Measurements from ENCODE around the gene TUBA1C.

Gene TUBA1C

DNA sequence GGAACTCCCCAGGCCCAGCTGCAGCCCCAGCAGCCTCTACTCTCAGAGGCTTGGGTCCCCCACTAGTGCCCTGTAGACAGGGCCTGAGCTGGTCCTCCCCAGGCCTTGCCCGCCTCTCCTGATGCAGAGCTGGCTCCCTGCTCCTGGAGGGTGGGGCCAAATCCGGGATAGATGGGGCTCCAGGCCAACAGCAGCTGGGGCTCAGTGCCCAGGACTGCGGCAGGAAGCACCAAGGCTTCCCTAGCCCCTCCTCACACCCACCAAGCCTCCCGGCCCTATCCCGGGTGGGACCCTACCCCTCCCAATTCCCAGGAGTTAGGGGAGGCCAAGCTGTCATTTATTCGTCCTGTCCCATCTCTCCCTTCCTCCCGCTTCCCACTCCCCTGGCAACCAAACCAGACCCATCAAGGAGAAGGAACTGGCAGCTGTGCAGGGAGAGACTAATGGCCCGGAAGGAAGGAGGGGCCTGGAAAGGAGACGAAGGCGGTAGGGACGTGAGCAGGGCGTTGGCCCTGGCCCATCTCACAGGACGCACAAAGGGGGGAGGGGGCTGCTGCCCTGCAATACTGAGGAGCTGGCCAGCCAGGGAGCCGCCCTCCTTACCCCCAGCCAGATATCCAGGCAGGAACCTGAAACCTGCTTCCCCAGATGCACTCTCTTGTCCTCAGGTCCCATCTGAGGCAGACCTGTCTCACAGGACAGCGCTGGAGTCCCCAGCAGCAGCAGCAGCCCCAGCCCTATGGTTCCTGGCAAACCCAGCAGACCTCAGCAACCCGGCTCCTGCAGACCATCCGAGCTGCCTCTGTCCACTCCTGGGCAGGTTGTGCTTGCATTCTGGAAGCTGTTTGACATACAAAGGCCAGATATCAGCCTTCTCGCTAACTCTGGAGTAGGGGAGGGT is 28.4 kb downstream of the TUBA1C start (continued):
- peak; percentile 75 for TF ChIP-seq SP2 (tag by site-specific recombination; IDR thresholded peaks at IDR 0.05)
- TF ChIP-seq ZFHX2 (tag by site-specific recombination; conservative IDR thresholded peaks at IDR 0.05): 0 out of 2 replicates have a peak, but pooled peaks have one; percentile 32
- TF ChIP-seq ZNF2 (tag by site-specific recombination; IDR thresholded peaks at IDR 0.05): peak; percentile 82; the same call in 1 of the 2 replicates
- TF ChIP-seq KLF1 (tag by site-specific recombination; IDR thresholded peaks at IDR 0.05): peak; percentile 83
- TF ChIP-seq, protein P1, sequence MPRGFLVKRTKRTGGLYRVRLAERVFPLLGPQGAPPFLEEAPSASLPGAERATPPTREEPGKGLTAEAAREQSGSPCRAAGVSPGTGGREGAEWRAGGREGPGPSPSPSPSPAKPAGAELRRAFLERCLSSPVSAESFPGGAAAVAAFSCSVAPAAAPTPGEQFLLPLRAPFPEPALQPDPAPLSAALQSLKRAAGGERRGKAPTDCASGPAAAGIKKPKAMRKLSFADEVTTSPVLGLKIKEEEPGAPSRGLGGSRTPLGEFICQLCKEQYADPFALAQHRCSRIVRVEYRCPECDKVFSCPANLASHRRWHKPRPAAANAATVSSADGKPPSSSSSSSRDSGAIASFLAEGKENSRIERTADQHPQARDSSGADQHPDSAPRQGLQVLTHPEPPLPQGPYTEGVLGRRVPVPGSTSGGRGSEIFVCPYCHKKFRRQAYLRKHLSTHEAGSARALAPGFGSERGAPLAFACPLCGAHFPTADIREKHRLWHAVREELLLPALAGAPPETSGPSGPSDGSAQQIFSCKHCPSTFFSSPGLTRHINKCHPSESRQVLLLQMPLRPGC (tag by site-specific recombination; IDR thresholded peaks at IDR 0.05): no peak
- no peak for TF ChIP-seq ZNF549 (tag by site-specific recombination; IDR thresholded peaks at IDR 0.05)
- TF ChIP-seq ZNF211 (tag by site-specific recombination; IDR thresholded peaks at IDR 0.05; ENCODE audit: low read depth): no peak
- TF ChIP-seq ZNF121 (tag by site-specific recombination; IDR thresholded peaks at IDR 0.05): no peak
- no peak for TF ChIP-seq HOXC10 (CRISPR knock-in tag; IDR thresholded peaks at IDR 0.05)
- TF ChIP-seq, protein P2, sequence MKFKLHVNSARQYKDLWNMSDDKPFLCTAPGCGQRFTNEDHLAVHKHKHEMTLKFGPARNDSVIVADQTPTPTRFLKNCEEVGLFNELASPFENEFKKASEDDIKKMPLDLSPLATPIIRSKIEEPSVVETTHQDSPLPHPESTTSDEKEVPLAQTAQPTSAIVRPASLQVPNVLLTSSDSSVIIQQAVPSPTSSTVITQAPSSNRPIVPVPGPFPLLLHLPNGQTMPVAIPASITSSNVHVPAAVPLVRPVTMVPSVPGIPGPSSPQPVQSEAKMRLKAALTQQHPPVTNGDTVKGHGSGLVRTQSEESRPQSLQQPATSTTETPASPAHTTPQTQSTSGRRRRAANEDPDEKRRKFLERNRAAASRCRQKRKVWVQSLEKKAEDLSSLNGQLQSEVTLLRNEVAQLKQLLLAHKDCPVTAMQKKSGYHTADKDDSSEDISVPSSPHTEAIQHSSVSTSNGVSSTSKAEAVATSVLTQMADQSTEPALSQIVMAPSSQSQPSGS (tag by site-specific recombination; IDR thresholded peaks at IDR 0.05; ENCODE audit: low read depth): no peak
- no peak for TF ChIP-seq ZNF544 (tag by site-specific recombination; IDR thresholded peaks at IDR 0.05)
- no peak for TF ChIP-seq ZBTB21 (tag by site-specific recombination; IDR thresholded peaks at IDR 0.05)
- 0 out of 2 replicates have a peak, but pooled peaks have one; percentile 38 for TF ChIP-seq ZNF366 (tag by site-specific recombination; conservative IDR thresholded peaks at IDR 0.05)
- no peak for TF ChIP-seq ZEB2 (tag by site-specific recombination; IDR thresholded peaks at IDR 0.05)
- TF ChIP-seq GLIS2 (tag by site-specific recombination; IDR thresholded peaks at IDR 0.05): peak; percentile 34; the same call in 1 of the 2 replicates
- TF ChIP-seq ZNF221 (tag by site-specific recombination; IDR thresholded peaks at IDR 0.05; ENCODE audit: borderline replicate concordance): no peak
- TF ChIP-seq ZIC2 (tag by site-specific recombination; IDR thresholded peaks at IDR 0.05): 0 out of 2 replicates have a peak, but pooled peaks have one; percentile 39
- TF ChIP-seq, protein P3, sequence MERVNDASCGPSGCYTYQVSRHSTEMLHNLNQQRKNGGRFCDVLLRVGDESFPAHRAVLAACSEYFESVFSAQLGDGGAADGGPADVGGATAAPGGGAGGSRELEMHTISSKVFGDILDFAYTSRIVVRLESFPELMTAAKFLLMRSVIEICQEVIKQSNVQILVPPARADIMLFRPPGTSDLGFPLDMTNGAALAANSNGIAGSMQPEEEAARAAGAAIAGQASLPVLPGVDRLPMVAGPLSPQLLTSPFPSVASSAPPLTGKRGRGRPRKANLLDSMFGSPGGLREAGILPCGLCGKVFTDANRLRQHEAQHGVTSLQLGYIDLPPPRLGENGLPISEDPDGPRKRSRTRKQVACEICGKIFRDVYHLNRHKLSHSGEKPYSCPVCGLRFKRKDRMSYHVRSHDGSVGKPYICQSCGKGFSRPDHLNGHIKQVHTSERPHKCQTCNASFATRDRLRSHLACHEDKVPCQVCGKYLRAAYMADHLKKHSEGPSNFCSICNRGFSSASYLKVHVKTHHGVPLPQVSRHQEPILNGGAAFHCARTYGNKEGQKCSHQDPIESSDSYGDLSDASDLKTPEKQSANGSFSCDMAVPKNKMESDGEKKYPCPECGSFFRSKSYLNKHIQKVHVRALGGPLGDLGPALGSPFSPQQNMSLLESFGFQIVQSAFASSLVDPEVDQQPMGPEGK (tag by site-specific recombination; IDR thresholded peaks at IDR 0.05): 0 out of 2 replicates have a peak, but pooled peaks have one; percentile 50
- TF ChIP-seq ZNF433 (tag by site-specific recombination; IDR thresholded peaks at IDR 0.05; ENCODE audit: low read depth): no peak
- no peak for TF ChIP-seq ZNF175 (tag by site-specific recombination; IDR thresholded peaks at IDR 0.05)
- peak; percentile 48; the same call in 1 of the 2 replicates for TF ChIP-seq ZBTB8A (tag by site-specific recombination; IDR thresholded peaks at IDR 0.05)
- TF ChIP-seq ZNF184 (tag by site-specific recombination; IDR thresholded peaks at IDR 0.05): no peak
- peak; percentile 72 for TF ChIP-seq ZBTB17 (tag by site-specific recombination; IDR thresholded peaks at IDR 0.05)
